Measurements from ENCODE around the gene ACO2.
"Not testable (repeated sequence)": the region's sequence is repeated elsewhere in the genome, so short reads cannot be mapped to it uniquely, and the experiment has no call there.

ACO2 gene

GRCh38 chr22:41468381-41469217 is at the start of gene ACO2, which contains the start of gene PHF5A:
TSS of gene ACO2 (plus strand) at chr22:41469117. CDS start at chr22:41469147, 30 bp downstream.
TSS of gene PHF5A (minus strand) at chr22:41468692. CDS start at chr22:41468653, 39 bp downstream.
- DNase-seq (ENCODE audit: low read depth) = peak; percentile 98

- no peak for DNase-seq (ENCODE audit: low read depth)
Observed at GRCh38 chr22:41425660-41426365, 43.1 kb upstream of the ACO2 start.

DNA sequence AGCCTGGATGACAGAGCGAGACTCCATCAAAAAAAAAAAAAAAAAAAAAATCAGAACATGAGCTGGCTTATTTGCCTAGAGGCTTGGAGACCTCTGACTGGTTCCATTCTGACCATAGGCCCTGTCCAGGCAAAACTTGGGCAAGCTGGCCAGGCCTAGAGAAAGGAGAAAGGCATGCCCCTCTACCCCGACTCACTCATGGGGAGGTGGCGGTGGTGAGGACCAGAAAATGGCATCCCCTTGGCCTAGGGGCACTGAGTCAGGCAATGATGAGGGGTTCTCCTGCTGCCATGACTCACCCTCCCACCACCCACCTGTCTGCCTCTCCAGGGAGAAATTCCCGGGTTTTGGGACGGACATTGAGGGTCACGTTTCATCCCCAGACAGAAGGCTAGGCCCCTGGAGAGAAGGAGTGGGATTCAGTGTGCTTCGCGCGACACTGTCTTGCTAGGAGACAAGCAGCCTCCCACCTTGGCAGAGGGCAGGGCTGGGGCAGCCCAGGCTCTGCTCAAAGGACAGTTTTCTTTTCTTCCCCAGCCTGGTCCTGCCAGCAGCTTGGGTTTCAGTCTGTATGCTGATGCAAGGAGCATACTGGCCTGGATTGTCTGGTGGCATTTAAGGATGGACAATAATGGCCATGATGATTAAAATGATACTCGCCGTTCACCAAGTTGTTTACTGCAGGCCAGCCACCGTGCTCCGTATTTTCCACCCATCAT is 39.5 kb upstream of the ACO2 start:
- peak; percentile 15 for DNase-seq (ENCODE audit: low read depth)

DNA sequence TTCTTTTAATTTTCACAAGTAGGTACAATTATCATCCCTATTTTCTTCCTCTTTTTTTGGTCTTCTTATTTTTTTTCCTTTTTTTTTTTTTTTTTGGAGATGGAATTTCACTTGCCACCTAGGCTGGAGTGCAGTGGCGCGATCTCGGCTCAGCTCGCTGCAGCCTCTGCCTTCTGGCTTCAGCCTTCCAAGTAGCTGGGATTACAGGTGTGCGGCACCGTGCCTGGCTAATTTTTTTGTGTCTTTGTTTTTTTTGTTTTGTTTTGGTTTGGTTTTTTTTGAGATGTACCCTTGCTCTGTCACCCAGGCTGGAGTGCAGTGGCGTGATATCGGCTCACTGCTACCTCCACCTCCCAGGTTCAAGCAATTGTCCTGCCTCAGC is 39.0 kb upstream of the ACO2 start:
- DNase-seq (ENCODE audit: low read depth) = no peak

- DNase-seq (ENCODE audit: low read depth) = no peak
Observed at GRCh38 chr22:41431656-41432055, 37.3 kb upstream of the ACO2 start.

GRCh38 chr22:41433480-41433879 is 35.4 kb upstream of the ACO2 start:
- not testable (repeated sequence) for DNase-seq (ENCODE audit: low read depth)

DNA sequence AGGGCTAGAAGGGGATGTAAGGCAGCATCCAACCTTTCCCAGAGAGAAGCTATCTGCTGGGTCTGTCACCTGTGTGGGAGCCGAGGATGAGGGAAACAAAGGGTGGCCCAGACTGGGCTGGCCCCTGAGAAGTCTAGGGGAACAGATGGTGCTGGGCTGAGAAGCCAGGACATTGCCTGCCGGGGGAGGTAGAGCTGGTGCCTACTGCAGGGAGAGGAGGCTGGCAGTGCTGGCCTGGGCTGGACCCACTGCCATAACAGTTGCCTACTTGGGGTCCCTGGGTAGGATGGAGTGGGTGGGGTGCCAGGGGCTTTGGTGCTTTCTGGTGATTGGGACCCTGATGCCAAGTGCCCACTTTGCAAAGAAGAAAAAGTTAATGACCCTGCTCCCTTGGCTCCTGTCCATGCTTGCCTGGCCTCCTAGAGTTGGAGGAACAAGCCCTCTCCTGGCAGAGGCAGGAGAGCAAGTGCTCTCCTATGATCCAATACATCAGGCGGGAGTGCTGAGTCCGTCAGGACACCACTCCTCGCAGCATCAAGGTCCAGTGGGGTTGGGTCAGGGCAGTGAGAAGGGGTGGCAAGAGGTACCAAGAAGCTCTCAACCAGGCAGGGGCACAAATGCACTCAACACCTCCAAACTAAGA is 34.4 kb upstream of the ACO2 start:
- not testable (repeated sequence) for DNase-seq (ENCODE audit: low read depth)

GRCh38 chr22:41435560-41435959 is 33.4 kb upstream of the ACO2 start:
- no peak for DNase-seq (ENCODE audit: low read depth)

- DNase-seq (ENCODE audit: low read depth) = no peak
Observed at GRCh38 chr22:41436322-41437113, 32.4 kb upstream of the ACO2 start.

DNA sequence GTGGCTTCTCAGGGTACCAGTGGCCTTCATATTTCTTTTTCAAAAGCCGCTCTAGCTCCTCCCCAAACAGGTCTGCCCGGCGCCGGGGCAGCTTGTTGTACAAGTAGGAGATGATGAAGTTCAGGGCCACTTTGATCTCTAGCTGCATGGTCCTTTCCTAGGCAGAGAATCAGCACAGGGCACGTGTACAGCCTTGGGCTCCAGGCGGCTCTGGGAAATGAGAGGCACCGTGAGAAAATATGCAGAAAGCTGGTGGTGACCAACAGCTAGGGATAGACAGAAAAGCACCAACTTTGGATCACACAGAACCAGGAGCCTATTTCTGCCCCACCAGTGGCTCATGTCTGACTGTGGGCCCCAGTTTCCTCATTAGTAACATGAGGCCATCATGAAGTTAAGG is 31.7 kb upstream of the ACO2 start:
- no peak for DNase-seq (ENCODE audit: low read depth)

DNA sequence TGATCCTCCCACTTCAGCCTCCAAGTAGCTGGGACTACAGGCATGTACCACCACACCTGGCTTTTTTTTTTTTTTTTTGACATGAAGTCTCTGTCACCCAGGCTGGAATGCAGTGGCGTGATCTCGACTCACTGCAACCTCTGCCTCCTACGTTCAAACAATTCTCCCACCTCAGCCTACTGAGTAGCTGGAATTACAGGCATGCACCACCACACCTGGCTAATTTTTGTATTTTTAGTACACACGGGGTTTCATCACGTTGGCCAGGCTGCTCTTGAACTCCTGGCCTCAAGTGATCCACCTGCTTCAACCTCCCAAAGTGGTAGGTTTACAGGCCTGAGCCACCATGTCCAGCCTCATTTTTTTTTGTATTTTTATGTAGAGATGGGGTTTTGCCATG is 28.4 kb upstream of the ACO2 start:
- not testable (repeated sequence) for DNase-seq (ENCODE audit: low read depth)

- no peak for DNase-seq (ENCODE audit: low read depth)
Observed at GRCh38 chr22:41442240-41442792, 26.6 kb upstream of the ACO2 start.

DNA sequence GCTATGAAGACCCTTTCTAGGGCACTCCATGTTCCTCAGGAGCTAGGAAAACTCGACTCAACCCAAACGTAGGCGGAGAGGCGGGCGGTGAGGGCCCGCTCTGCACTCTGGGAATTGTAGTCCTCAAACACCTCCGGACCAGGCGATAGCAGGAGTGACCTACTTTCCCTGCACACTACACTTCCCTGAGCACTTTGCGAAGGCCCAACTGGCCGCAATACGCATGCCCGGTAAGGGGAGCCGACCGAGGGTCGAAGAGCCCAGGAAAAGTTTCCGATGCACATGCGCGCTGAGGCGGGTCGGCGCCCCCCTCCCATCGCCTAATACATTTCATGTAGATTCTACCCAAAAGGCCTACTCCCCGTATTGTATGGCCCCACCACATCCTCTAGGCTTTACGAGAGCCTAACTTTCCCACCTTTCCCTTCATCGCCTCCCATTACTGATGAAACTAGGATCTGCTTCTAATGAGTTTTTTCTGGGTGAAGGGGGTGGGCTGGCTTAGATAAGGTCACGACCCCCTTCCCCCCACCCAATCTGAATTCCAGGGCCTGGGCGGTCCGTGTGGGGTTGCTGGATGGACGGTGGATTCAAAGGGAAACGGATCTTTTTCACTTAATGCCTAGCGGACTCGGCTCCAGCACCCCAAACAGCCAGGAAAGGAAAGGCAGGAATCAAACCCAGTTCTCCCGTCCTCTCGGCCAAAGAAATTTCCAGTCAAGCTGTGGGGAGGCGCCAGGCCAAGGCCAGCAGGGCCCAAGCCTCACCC is 24.4 kb upstream of the ACO2 start:
- peak; percentile 96 for DNase-seq (ENCODE audit: low read depth)

- peak; percentile 23 for DNase-seq (ENCODE audit: low read depth)
Observed at GRCh38 chr22:41445129-41446056, 23.5 kb upstream of the ACO2 start.

DNA sequence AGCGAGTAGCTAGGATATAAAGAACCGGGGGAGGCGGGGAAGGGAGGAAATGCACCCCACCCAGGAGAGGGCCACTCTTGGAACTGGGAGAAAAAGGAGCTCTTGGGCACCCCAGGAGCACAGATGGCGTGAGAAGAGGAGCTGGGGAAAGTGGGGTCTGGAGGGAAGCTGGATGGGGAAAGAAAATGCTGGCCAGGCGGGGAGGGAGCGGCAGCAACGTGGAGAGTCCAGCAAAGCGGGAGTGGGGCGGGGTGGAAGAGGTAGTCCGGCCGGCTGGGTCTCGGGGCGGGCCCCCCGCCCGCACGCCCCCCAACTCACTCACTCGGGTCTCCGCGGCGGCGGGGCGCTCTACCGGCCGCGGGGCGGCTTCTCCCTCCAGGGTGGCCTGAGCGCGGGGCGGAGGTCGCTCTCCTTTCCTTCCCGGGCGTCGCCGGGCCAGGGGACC is 22.8 kb upstream of the ACO2 start:
- DNase-seq (ENCODE audit: low read depth) = peak; percentile 15

DNA sequence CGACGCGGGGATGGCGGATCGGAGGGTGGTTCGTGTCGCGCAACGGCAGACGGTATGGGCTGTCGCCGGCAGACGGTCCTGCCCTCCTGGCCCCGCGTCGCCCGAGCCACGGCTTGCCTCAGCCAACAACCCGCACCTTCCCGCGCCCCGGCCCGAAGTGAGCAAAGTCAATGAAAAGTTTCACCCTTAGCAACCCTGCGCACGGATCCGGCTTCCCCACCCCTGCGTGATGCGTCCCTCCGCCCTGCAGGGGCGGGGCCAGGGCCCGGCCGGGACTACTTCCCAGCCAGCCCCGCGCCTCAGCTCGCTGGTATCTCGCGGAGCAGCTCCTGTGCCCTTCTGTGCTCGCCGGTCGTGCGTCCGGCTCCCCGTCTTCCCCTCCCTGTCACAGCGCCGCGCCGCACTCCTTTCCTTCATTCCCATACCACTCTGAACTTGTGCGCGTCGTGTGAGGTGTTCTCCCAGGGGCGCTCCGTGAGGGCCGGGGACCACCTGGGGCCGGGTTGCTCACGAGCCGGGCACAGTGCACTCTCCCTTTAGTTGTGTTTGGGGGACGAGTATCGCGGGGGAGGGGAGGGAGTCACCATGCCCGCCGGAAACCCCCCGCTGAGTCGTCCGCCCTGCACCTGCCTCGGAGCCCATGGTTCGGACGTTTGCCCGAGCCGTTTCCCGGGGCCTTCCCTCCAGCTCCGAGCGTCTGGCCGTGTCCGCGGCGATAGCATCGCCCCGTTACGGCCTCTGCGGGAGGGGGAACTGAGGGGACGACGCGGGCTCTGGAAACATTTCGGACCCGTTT is 22.1 kb upstream of the ACO2 start, which contains the start of gene TOB2:
Gene TOB2, minus strand, starts transcription at position 163 of the 796 bp plus-strand sequence. CDS start 9,456 bp downstream, outside the sequence.
- peak; percentile 92 for DNase-seq (ENCODE audit: low read depth)

DNA sequence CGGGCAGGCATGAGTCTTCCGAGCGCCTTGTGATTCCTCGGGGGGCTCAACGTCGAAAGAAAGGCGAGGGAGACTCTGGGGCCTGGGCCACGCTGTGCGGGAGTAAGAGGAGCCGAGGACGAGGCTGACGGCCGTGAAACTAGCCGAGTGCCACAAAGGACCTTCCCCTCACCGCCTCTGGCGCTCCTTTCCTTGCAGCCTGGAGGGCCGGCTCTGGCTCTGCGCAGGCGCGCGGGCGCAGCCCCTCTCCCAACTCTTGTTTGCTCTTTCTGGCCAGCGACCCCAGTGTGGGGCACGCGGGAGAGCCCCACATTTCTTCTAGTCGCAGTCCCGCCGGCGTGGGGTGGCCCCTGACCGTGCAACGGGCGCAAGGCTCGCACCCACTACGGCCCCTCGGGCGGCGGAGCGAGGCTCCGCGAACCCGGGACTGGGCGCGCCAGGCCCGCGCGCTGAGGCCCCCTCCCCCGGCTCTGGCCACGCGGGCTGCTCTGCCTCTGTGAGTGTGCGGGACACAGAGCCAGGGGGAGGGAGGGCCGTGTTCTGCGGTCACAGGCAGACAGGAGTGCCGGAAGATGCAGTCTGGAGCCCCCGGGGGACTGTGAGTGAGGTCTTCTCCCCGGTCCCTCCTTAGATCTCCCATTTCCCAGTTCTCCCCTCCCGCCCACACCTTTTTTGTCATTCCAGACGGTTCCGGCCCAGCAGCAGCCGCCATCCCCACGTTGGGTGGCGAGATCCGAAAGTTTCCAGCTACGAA is 21.3 kb upstream of the ACO2 start:
- DNase-seq (ENCODE audit: low read depth) = peak; percentile 71

Measured in EH (cell line).